LNCaP clone FGC (cell line): Measurements from ENCODE around the gene ROR1.
"Not testable (repeated sequence)": the region's sequence is repeated elsewhere in the genome, so short reads cannot be mapped to it uniquely, and the experiment has no call there.

ENCODE experiments used
- DNase-seq: peaks from one replicate; pipeline ENCODE4 v3.0.0-alpha.2; 2011; ENCODE audit warnings: low read depth
- H3K4me3 ChIP-seq: 2 replicates; pipeline ENCODE4 v1.5.1; 2011; ENCODE audit warnings: mild to moderate bottlenecking, low read depth, low read length, control low read depth
- CTCF ChIP-seq: IDR thresholded peaks from 2 replicates; pipeline ENCODE4 v1.5.1; 2012; ENCODE audit warnings: mild to moderate bottlenecking; ENCODE audit not compliant: control insufficient read depth, insufficient read depth; ENCODE audit errors: extremely low read depth

The ROR1 gene

GRCh38 chr1:63822540-63822939, 48.7 kb downstream of the ROR1 start:
- no peak for TF ChIP-seq CTCF
- DNase-seq, result no peak
- H3K4me3 ChIP-seq, result no peak overlapping the region

- no peak for TF ChIP-seq CTCF
- H3K4me3 ChIP-seq, result no peak overlapping the region
- no peak for DNase-seq
Measured at GRCh38 chr1:63824451-63824850, 50.6 kb downstream of the ROR1 start.

GRCh38 chr1:63825111-63825510, 51.3 kb downstream of the ROR1 start:
- TF ChIP-seq CTCF, result no peak
- H3K4me3 ChIP-seq, result no peak overlapping the region
- no peak for DNase-seq

GRCh38 chr1:63826246-63826861, 52.5 kb downstream of the ROR1 start:
- not testable (repeated sequence) for H3K4me3 ChIP-seq, DNase-seq

- no peak overlapping the region for H3K4me3 ChIP-seq
- DNase-seq, result no peak
- TF ChIP-seq CTCF, result no peak
Measured at GRCh38 chr1:63827411-63828321, 53.8 kb downstream of the ROR1 start.

GRCh38 chr1:63828322-63829044, 54.7 kb downstream of the ROR1 start:
- TF ChIP-seq CTCF, result no peak
- no peak overlapping the region for H3K4me3 ChIP-seq

More at GRCh38 chr1:63828322-63829044, 54.7 kb downstream of the ROR1 start:
- DNase-seq, result no peak
